ENCODE results near the gene ARPC5L. TPM values are rescaled to one million over a fixed set of nuclear protein-coding genes. Genes with fewer than 3 reads are reported as not detected.

The ARPC5L gene
- total and polyA plus RNA-seq, 2 experiments from 2014 or later: 35.9 to 87.3 TPM

GRCh38 chr9:124886461-124886860 lies 24.5 kb downstream of the ARPC5L start:
- no peak overlapping the region for H3K4me3 ChIP-seq
- H3K27me3 ChIP-seq (ENCODE audit: insufficient read depth): no peaks in the 10 kb centered on the region
- Mint-ChIP-seq H3K27ac (no peak overlapping the region), H3K4me1 (peaks cover 32% of the 10 kb centered on the region), H3K27me3 (ENCODE audit: insufficient read depth, low read depth, poor library complexity) (peaks cover 13% of the 10 kb centered on the region), H3K9me3 (no peaks in the 10 kb centered on the region; the same call in 2 of the 3 replicates), H3K4me3 (no peak overlapping the region), H3K36me3 (ENCODE audit: low read depth) (no peaks in the 10 kb centered on the region; the same call in 2 of the 3 replicates)
- H2AFZ ChIP-seq: no peak overlapping the region
- peaks cover 8% of the 10 kb centered on the region for H3K4me1 ChIP-seq (ENCODE audit: insufficient read depth)
- 0 out of 2 replicates have a peak, but pooled peaks cover 12% of the 10 kb centered on the region for H3F3A ChIP-seq (replicated peaks; ENCODE audit: low read depth)
- H3K9me2 ChIP-seq (ENCODE audit: insufficient read depth): no peaks in the 10 kb centered on the region
- no peak overlapping the region for H3K4me2 ChIP-seq
- ATAC-seq (no peak), DNase-seq (ENCODE audit: low spot score) (no peak)
- H4K20me1 ChIP-seq (replicated peaks; ENCODE audit: insufficient read depth): 0 out of 2 replicates have a peak, but pooled peaks cover 3% of the 10 kb centered on the region
- no peaks in the 10 kb centered on the region for H3K36me3 ChIP-seq (ENCODE audit: insufficient read depth)
- TF ChIP-seq STAT1 (IDR thresholded peaks at IDR 0.05; ENCODE audit: unreplicated experiment) (no peak), ETS1 (IDR thresholded peaks at IDR 0.05) (no peak), EZH2 (IDR thresholded peaks at IDR 0.05; ENCODE audit: low read depth, unreplicated experiment) (no peak), JUNB (IDR thresholded peaks at IDR 0.05; ENCODE audit: unreplicated experiment) (no peak), NANOG (IDR thresholded peaks at IDR 0.05; ENCODE audit: borderline replicate concordance) (no peak), ZNF331 (CRISPR knock-in tag; IDR thresholded peaks at IDR 0.05; ENCODE audit: low read depth) (no peak), REST (IDR thresholded peaks at IDR 0.05; ENCODE audit: unreplicated experiment) (no peak), ZNF114 (CRISPR knock-in tag; IDR thresholded peaks at IDR 0.05) (no peak), CREB1 (CRISPR knock-in tag; IDR thresholded peaks at IDR 0.05; ENCODE audit: low read depth) (no peak), POLR2AphosphoS5 (IDR thresholded peaks at IDR 0.05; ENCODE audit: low read depth) (no peak), EZH2phosphoT487 (IDR thresholded peaks at IDR 0.05; ENCODE audit: unreplicated experiment) (no peak)
- TF ChIP-seq, protein P1, sequence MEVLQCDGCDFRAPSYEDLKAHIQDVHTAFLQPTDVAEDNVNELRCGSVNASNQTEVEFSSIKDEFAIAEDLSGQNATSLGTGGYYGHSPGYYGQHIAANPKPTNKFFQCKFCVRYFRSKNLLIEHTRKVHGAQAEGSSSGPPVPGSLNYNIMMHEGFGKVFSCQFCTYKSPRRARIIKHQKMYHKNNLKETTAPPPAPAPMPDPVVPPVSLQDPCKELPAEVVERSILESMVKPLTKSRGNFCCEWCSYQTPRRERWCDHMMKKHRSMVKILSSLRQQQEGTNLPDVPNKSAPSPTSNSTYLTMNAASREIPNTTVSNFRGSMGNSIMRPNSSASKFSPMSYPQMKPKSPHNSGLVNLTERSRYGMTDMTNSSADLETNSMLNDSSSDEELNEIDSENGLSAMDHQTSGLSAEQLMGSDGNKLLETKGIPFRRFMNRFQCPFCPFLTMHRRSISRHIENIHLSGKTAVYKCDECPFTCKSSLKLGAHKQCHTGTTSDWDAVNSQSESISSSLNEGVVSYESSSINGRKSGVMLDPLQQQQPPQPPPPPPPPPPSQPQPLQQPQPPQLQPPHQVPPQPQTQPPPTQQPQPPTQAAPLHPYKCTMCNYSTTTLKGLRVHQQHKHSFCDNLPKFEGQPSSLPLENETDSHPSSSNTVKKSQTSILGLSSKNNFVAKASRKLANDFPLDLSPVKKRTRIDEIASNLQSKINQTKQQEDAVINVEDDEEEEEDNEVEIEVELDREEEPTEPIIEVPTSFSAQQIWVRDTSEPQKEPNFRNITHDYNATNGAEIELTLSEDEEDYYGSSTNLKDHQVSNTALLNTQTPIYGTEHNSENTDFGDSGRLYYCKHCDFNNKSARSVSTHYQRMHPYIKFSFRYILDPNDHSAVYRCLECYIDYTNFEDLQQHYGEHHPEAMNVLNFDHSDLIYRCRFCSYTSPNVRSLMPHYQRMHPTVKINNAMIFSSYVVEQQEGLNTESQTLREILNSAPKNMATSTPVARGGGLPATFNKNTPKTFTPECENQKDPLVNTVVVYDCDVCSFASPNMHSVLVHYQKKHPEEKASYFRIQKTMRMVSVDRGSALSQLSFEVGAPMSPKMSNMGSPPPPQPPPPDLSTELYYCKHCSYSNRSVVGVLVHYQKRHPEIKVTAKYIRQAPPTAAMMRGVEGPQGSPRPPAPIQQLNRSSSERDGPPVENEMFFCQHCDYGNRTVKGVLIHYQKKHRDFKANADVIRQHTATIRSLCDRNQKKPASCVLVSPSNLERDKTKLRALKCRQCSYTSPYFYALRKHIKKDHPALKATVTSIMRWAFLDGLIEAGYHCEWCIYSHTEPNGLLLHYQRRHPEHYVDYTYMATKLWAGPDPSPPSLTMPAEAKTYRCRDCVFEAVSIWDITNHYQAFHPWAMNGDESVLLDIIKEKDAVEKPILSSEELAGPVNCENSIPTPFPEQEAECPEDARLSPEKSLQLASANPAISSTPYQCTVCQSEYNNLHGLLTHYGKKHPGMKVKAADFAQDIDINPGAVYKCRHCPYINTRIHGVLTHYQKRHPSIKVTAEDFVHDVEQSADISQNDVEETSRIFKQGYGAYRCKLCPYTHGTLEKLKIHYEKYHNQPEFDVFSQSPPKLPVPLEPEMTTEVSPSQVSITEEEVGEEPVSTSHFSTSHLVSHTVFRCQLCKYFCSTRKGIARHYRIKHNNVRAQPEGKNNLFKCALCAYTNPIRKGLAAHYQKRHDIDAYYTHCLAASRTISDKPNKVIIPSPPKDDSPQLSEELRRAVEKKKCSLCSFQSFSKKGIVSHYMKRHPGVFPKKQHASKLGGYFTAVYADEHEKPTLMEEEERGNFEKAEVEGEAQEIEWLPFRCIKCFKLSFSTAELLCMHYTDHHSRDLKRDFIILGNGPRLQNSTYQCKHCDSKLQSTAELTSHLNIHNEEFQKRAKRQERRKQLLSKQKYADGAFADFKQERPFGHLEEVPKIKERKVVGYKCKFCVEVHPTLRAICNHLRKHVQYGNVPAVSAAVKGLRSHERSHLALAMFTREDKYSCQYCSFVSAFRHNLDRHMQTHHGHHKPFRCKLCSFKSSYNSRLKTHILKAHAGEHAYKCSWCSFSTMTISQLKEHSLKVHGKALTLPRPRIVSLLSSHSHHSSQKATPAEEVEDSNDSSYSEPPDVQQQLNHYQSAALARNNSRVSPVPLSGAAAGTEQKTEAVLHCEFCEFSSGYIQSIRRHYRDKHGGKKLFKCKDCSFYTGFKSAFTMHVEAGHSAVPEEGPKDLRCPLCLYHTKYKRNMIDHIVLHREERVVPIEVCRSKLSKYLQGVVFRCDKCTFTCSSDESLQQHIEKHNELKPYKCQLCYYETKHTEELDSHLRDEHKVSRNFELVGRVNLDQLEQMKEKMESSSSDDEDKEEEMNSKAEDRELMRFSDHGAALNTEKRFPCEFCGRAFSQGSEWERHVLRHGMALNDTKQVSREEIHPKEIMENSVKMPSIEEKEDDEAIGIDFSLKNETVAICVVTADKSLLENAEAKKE (CRISPR knock-in tag; IDR thresholded peaks at IDR 0.05): no peak
- TF ChIP-seq, protein P2, sequence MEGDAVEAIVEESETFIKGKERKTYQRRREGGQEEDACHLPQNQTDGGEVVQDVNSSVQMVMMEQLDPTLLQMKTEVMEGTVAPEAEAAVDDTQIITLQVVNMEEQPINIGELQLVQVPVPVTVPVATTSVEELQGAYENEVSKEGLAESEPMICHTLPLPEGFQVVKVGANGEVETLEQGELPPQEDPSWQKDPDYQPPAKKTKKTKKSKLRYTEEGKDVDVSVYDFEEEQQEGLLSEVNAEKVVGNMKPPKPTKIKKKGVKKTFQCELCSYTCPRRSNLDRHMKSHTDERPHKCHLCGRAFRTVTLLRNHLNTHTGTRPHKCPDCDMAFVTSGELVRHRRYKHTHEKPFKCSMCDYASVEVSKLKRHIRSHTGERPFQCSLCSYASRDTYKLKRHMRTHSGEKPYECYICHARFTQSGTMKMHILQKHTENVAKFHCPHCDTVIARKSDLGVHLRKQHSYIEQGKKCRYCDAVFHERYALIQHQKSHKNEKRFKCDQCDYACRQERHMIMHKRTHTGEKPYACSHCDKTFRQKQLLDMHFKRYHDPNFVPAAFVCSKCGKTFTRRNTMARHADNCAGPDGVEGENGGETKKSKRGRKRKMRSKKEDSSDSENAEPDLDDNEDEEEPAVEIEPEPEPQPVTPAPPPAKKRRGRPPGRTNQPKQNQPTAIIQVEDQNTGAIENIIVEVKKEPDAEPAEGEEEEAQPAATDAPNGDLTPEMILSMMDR (conservative IDR thresholded peaks at IDR 0.05; ENCODE audit: low read depth in 2 of 2): no peak
- no peak overlapping the region for H3K27ac ChIP-seq (ENCODE audit: low read depth)
- H3K79me2 ChIP-seq (replicated peaks; ENCODE audit: insufficient read depth): no peaks in the 10 kb centered on the region

All from GM23338 (cell line).